Measurements from ENCODE around the gene VANGL1. TPM values are rescaled to one million over a fixed set of nuclear protein-coding genes. Genes with fewer than 3 reads are reported as not detected.
A peak's percentile ranks its signal among the peaks of the same experiment; 100 is the strongest.

Gene VANGL1
- total RNA-seq = 1 to 10 TPM; 2.4 to 2.9 TPM

- H3K9me3 Mint-ChIP-seq = peaks cover 23% of the 10 kb centered on the region
- peak; percentile 66 for DNase-seq
- peaks cover 8% of the 10 kb centered on the region for H3K36me3 Mint-ChIP-seq
- H3K4me3 Mint-ChIP-seq = peak within 1 kb of the TSS; percentile 72
- peaks cover 47% of the 10 kb centered on the region for H3K27me3 Mint-ChIP-seq
- H3K27ac Mint-ChIP-seq = no peak within 1 kb of the TSS
- H3K4me1 Mint-ChIP-seq = peaks cover 4% of the 10 kb centered on the region
Measured at GRCh38 chr1:115641762-115642167, at the start of gene VANGL1. Gene VANGL1, plus strand, starts transcription at chr1:115641970. Its CDS starts 9,444 bp downstream, at chr1:115651414.

DNA sequence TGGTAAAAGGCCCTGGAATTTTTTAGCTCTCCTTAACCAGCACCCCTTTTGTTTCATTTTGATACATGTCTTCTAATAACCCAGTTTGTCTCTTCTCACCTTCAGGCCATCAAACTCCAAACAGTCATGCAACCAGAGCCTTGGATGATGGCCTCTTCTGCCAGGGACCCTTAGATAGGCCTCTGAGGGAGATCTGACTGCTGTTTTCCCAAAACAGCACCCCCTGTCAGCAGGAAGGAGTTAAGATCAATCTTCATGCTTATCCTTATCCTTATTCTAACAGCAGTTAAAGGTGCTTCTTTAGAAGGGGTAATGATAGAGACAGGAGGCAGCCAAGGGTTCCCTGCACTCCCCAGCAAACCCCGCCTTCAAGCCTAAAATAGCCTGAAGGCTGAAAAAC, 49.5 kb upstream of the VANGL1 start:
- Mint-ChIP-seq H3K27ac (no peak overlapping the region), H3K4me3 (no peak overlapping the region), H3K9me3 (peaks cover 10% of the 10 kb centered on the region), H3K4me1 (no peaks in the 10 kb centered on the region), H3K36me3 (no peaks in the 10 kb centered on the region), H3K27me3 (no peaks in the 10 kb centered on the region)
- DNase-seq = no peak

- no peak overlapping the region for H3K27ac Mint-ChIP-seq
- no peaks in the 10 kb centered on the region for H3K36me3 Mint-ChIP-seq
- peaks cover 5% of the 10 kb centered on the region for H3K9me3 Mint-ChIP-seq
- no peak overlapping the region for H3K4me3 Mint-ChIP-seq
- H3K4me1 Mint-ChIP-seq = no peaks in the 10 kb centered on the region
- H3K27me3 Mint-ChIP-seq = no peaks in the 10 kb centered on the region
- no peak for DNase-seq
Measured at GRCh38 chr1:115593365-115594259, 48.2 kb upstream of the VANGL1 start.

DNA sequence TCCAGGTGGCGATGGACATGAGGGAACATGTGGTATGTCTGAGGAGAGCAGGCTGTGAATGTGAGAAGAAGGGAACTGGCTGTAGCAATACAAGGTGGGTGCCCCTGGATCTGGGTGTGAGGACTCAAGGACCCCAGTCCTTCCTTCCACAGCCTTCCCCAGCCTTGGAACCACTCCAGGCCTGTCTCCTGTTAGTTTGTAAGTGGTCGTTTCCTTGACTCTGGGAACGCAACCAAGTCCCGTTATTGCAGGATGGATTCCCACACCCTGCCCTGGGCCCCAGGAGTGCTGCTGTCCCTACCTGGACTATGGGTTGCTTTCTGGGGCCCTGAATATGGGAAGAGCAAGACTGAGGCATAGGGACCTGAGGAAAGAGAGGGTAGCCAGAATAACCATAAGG, 47.2 kb upstream of the VANGL1 start:
- Mint-ChIP-seq H3K27ac (no peak overlapping the region), H3K4me3 (no peak overlapping the region), H3K4me1 (no peaks in the 10 kb centered on the region), H3K27me3 (no peaks in the 10 kb centered on the region), H3K36me3 (no peaks in the 10 kb centered on the region), H3K9me3 (peaks cover 3% of the 10 kb centered on the region)
- no peak for DNase-seq

DNA sequence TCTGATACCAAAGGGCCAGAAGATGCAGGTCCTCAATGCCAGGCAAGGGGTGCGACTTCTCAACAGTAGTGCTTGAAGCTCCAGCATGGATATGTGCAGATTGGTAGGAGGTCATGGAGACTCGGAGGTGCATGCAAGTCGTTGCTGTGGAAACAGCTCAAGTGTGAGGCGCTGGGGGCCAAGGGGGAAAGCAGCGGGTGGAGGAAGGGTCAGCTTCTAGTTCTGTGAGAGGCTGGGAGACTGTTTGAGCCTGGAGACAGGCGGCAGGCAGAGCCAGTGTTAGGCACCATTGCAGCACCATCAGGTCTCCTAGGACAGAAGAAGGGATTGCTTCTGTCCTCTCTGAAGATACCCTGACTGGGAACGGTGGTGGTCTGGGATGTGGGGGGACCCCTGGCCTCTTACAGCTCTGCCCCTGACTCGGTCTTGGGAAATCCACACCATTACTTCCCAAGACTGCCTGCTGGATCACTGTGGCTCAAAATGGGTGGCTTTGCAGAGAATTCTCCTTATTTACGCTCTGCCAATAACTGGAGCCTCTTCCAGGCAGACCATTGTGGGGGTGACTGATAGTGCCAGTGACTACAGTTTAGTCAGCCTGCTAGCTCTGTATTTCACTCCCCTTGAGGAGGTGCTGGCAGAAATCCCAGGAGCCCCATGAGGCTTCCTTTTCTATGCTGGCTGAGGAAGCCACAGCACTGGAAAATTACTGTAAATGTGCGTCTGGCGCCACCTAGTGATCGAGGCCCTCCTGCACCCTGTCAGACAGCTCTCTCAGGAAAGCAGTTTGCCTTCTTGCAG, 46.3 kb upstream of the VANGL1 start:
- Mint-ChIP-seq H3K9me3 (peaks cover 3% of the 10 kb centered on the region), H3K4me3 (no peak overlapping the region), H3K4me1 (no peaks in the 10 kb centered on the region), H3K27me3 (no peaks in the 10 kb centered on the region), H3K36me3 (no peaks in the 10 kb centered on the region), H3K27ac (no peak overlapping the region)
- peak; percentile 45 for DNase-seq

- no peak for DNase-seq
- Mint-ChIP-seq H3K36me3 (no peaks in the 10 kb centered on the region), H3K27me3 (no peaks in the 10 kb centered on the region), H3K27ac (no peak overlapping the region), H3K4me1 (no peaks in the 10 kb centered on the region), H3K9me3 (peaks cover 3% of the 10 kb centered on the region), H3K4me3 (no peak overlapping the region)
Measured at GRCh38 chr1:115596080-115596780, 45.5 kb upstream of the VANGL1 start.

GRCh38 chr1:115604508-115604907, 37.3 kb upstream of the VANGL1 start:
- H3K27me3 Mint-ChIP-seq = no peaks in the 10 kb centered on the region
- H3K36me3 Mint-ChIP-seq = no peaks in the 10 kb centered on the region
- H3K27ac Mint-ChIP-seq = no peak overlapping the region
- H3K4me3 Mint-ChIP-seq = no peak overlapping the region
- no peaks in the 10 kb centered on the region for H3K9me3 Mint-ChIP-seq
- no peaks in the 10 kb centered on the region for H3K4me1 Mint-ChIP-seq
- DNase-seq = no peak

DNA sequence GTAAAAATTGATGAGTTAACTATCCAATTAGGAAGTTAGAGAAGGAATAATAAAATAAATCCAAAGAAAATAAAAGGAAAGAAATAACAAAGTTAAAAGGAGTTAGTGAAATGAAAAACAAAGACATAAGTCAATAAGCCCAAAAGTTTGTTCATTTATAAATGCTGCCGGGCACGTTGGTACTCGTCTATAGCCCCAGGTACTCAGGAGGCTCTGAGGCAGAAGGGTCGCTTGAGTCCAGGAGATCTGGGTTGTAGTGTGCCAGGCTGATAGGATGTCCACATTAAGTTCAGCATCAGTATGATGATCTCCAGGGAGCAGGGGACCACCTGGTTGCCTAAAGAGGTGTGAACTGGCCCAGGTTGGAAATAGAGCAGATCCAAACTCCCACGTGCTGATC, 35.5 kb upstream of the VANGL1 start:
- H3K36me3 Mint-ChIP-seq = no peaks in the 10 kb centered on the region
- no peak for DNase-seq
- no peaks in the 10 kb centered on the region for H3K27me3 Mint-ChIP-seq
- H3K9me3 Mint-ChIP-seq = no peaks in the 10 kb centered on the region
- no peak overlapping the region for H3K4me3 Mint-ChIP-seq
- no peak overlapping the region for H3K27ac Mint-ChIP-seq
- H3K4me1 Mint-ChIP-seq = no peaks in the 10 kb centered on the region

DNA sequence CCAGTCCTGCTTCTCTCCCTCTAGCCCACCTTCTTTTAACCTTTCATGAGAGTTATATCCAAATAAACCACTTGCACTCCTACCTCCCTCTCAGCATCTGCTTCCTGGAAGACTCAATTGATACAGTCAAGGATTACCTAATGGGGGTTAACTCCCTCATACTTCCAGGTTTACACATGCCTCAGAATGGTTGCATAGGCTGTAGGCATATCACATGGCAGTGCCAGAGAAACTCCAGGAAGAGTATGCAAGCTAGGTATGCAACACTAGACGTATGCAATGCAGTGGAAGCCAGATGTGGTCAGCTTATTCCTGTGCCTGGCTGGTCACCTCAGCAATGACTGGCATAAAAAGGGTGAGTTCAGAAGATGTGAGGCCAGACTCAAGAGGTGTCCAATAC, 32.7 kb upstream of the VANGL1 start:
- H3K9me3 Mint-ChIP-seq = no peaks in the 10 kb centered on the region

GRCh38 chr1:115613767-115614166, 28.0 kb upstream of the VANGL1 start:
- no peak for DNase-seq
- Mint-ChIP-seq H3K36me3 (no peaks in the 10 kb centered on the region), H3K27ac (no peak overlapping the region), H3K9me3 (peaks cover 4% of the 10 kb centered on the region), H3K4me1 (no peaks in the 10 kb centered on the region), H3K27me3 (no peaks in the 10 kb centered on the region), H3K4me3 (no peak overlapping the region)

More for the DNA sequence above, 32.7 kb upstream of the VANGL1 start:
- H3K4me1 Mint-ChIP-seq = no peaks in the 10 kb centered on the region
- no peak for DNase-seq
- no peaks in the 10 kb centered on the region for H3K36me3 Mint-ChIP-seq
- no peak overlapping the region for H3K27ac Mint-ChIP-seq
- no peaks in the 10 kb centered on the region for H3K27me3 Mint-ChIP-seq
- no peak overlapping the region for H3K4me3 Mint-ChIP-seq

- H3K4me3 Mint-ChIP-seq = no peak overlapping the region
- no peak for DNase-seq
- peaks cover 22% of the 10 kb centered on the region for H3K9me3 Mint-ChIP-seq
- peaks cover 5% of the 10 kb centered on the region for H3K36me3 Mint-ChIP-seq
- no peak overlapping the region for H3K27ac Mint-ChIP-seq
- H3K27me3 Mint-ChIP-seq = peaks cover 3% of the 10 kb centered on the region
- no peaks in the 10 kb centered on the region for H3K4me1 Mint-ChIP-seq
Measured at GRCh38 chr1:115620453-115620852, 21.3 kb upstream of the VANGL1 start.

DNA sequence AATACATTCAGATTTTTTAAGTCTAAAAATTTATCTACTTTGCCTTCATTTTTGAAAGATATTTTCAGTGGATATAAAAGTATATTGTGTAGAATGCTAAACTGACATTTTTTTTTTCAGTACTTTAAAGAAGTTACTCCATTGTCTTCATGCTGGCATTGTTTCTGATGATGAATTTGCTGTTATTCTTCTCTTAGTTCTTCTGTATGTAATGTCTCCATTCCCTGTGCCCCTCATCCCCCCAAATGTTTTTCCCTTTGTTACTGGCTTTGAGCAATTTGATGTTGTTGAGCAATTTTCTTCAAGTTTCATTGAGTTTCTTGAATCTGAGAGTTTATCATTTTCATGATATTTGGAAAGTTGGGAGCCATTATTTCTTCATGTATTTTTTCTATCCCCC, 20.8 kb upstream of the VANGL1 start:
- no peak overlapping the region for H3K27ac Mint-ChIP-seq
- peaks cover 5% of the 10 kb centered on the region for H3K36me3 Mint-ChIP-seq
- H3K4me3 Mint-ChIP-seq = no peak overlapping the region

DNA sequence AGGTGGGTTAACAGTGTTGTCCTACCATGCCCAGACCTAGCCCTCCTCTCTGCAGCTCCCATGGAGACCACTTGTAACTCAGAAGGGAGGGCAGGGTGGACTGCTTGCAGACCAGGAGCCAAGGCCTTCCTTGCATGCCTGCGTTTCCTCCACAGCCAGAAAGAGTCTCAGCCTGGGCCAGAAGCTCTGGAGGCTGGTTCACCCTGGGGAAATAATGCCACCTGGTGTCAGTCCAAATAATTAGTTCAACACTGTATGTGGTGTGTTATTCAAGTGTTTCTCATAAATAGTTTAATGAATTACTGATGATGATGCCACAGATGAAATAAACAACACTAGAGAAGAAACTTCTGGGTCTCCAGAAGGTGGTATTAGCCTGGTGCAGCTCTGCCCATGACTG, 16.9 kb upstream of the VANGL1 start:
- Mint-ChIP-seq H3K36me3 (peaks cover 5% of the 10 kb centered on the region), H3K27me3 (peaks cover 10% of the 10 kb centered on the region), H3K9me3 (peaks cover 22% of the 10 kb centered on the region), H3K4me1 (no peaks in the 10 kb centered on the region), H3K4me3 (no peak overlapping the region), H3K27ac (no peak overlapping the region)
- no peak for DNase-seq

More for the DNA sequence above, 20.8 kb upstream of the VANGL1 start:
- no peak for DNase-seq
- H3K9me3 Mint-ChIP-seq = peaks cover 22% of the 10 kb centered on the region
- peaks cover 3% of the 10 kb centered on the region for H3K27me3 Mint-ChIP-seq
- H3K4me1 Mint-ChIP-seq = no peaks in the 10 kb centered on the region

GRCh38 chr1:115630342-115630741, 11.4 kb upstream of the VANGL1 start:
- peaks cover 17% of the 10 kb centered on the region for H3K27me3 Mint-ChIP-seq
- peaks cover 3% of the 10 kb centered on the region for H3K36me3 Mint-ChIP-seq
- no peaks in the 10 kb centered on the region for H3K4me1 Mint-ChIP-seq
- DNase-seq = no peak
- no peak overlapping the region for H3K27ac Mint-ChIP-seq
- H3K9me3 Mint-ChIP-seq = peaks cover 12% of the 10 kb centered on the region
- H3K4me3 Mint-ChIP-seq = no peak overlapping the region

All from activated naive CD8-positive, alpha-beta T cell treated with anti-CD3 and anti-CD28 coated beads for 36 hours (primary cell).